ENCODE measurements around the gene CCNT2. TPM values are rescaled to one million over a fixed set of nuclear protein-coding genes. Genes with fewer than 3 reads are reported as not detected.
"Not testable (repeated sequence)": the region's sequence is repeated elsewhere in the genome, so short reads cannot be mapped to it uniquely, and the experiment has no call there.

The CCNT2 gene
- total RNA-seq, 6 experiments from 2014 or later: 13.2 to 23.6 (median 17.5) TPM

DNA sequence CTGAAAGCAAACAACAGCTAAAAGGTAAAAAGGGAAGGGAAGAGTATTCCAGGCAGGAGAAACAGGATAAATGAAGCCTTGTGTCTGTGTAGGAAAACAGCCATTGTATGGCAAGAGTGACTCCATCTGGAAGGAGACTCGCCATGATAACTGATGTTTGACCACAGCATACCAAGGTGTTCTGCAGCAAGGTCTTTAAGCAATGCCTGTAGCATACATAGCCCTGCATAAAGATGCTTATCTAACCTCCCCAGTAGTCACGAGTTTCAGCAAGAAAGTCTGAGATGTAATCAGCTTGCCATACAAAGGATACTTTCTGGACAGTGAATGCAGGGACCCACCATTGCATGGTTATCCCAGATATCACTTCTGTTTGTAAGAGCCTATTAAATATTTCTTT, 11.9 kb upstream of the CCNT2 start:
- H3K9me3 ChIP-seq: no peaks in the 10 kb centered on the region
- no peak overlapping the region for H3K4me3 ChIP-seq
- no peak for TF ChIP-seq POLR2A (IDR thresholded peaks at IDR 0.05)
- TF ChIP-seq, protein P1, sequence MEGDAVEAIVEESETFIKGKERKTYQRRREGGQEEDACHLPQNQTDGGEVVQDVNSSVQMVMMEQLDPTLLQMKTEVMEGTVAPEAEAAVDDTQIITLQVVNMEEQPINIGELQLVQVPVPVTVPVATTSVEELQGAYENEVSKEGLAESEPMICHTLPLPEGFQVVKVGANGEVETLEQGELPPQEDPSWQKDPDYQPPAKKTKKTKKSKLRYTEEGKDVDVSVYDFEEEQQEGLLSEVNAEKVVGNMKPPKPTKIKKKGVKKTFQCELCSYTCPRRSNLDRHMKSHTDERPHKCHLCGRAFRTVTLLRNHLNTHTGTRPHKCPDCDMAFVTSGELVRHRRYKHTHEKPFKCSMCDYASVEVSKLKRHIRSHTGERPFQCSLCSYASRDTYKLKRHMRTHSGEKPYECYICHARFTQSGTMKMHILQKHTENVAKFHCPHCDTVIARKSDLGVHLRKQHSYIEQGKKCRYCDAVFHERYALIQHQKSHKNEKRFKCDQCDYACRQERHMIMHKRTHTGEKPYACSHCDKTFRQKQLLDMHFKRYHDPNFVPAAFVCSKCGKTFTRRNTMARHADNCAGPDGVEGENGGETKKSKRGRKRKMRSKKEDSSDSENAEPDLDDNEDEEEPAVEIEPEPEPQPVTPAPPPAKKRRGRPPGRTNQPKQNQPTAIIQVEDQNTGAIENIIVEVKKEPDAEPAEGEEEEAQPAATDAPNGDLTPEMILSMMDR (IDR thresholded peaks at IDR 0.05): no peak
- WGBS (ENCODE audit: insufficient coverage, low coverage, low lambda C conversion rate, missing lambda C conversion rate): 50% methylated on average over 2 of the region's 2 CpGs
- no peak for ATAC-seq
- no peak for DNase-seq
- H3K36me3 ChIP-seq: peaks cover 0 to 9% (median 0%) of the 10 kb centered on the region in 4 donors
- H3K27me3 ChIP-seq: no peaks in the 10 kb centered on the region
- intact Hi-C loops (cut with DNase I): loop anchor here in 1 of 2 donors (10.0 kb wide), 1 partner anchor 122 kb away; no protein-coding TSS in a partner anchor
- H3K4me1 ChIP-seq: no peaks in the 10 kb centered on the region
- H3K27ac ChIP-seq: no peak overlapping the region

DNA sequence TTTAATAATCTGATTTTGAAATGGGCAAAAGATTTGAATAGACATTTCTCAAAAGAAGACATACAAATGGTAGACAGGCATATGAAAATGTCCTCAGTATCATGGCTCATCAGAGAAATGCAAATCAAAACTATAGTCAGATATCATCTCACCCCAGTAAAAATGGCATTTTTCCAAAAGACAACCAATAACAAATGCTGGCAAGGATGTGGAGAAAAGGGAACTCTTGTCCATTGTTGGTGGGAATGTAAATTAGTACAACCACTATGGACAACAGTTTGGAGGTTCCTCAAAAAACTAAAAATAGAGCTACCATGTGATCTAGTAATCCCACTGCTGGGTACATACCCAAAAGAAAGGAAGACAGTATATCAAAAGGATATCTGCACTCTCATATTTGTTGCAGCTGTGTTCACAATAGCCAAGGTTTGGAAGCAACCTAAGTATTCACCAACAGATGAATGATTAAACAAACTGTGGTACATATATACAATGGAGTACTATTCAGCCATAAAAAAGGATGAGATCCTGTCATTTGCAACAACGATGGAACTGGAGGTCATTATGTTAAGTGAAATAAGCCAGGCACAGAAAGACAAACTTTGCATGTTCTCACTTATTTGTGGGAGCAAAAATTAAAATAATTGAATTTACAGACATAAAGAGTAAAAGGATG, 11.0 kb upstream of the CCNT2 start:
- not testable (repeated sequence) for H3K4me3 ChIP-seq, H3K27ac ChIP-seq, ATAC-seq, H3K9me3 ChIP-seq, H3K4me1 ChIP-seq, DNase-seq, H3K36me3 ChIP-seq, H3K27me3 ChIP-seq
- WGBS (ENCODE audit: insufficient coverage, low coverage, low lambda C conversion rate, missing lambda C conversion rate): 46% methylated on average over 1 of the region's 1 CpG
- intact Hi-C loops (cut with DNase I): loop anchor here in 1 of 2 donors (10.0 kb wide), 1 partner anchor 123 kb away; no protein-coding TSS in a partner anchor

DNA sequence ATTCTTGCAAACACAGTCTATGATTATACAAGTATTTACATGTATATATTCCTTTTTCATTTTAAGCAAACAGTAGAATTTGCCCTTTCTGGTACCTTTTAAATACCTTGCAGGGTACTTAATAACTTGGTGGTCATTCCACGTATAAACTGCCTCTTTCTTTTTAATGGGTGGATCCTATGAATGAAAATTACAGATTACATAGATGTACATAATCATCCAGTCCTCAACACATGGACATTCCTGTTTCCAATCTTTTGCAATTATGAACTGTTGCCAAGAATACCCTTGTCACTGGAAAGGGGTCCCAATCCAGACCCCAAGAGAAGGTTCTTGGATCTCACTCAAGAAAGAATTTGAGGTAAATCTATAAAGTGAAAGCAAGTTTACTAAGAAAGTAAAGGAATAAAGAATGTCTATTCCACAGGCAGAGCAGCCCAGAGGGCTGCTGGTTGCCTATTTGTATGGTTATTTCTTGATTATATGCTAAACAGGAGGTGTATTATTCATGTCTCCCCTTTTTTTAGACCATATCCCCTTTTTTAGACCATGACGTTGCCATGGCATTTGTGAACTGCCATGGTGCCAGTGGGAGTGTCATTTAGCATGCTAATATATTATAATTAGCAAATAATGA, 7.7 kb upstream of the CCNT2 start:
- Histone ChIP-seq H3K36me3 (no peaks in the 10 kb centered on the region), H3K27ac (no peak overlapping the region), H3K9me3 (no peaks in the 10 kb centered on the region), H3K4me1 (no peaks in the 10 kb centered on the region), H3K27me3 (no peaks in the 10 kb centered on the region), H3K4me3 (no peak overlapping the region)
- no peak for DNase-seq
- no peak for ATAC-seq
- TF ChIP-seq, protein P1 (IDR thresholded peaks at IDR 0.05): no peak
- no peak for TF ChIP-seq POLR2A (IDR thresholded peaks at IDR 0.05)
- intact Hi-C loops (cut with DNase I): no loop called here
- WGBS (ENCODE audit: insufficient coverage, low coverage, low lambda C conversion rate, missing lambda C conversion rate): 70% methylated on average over 2 of the region's 2 CpGs

DNA sequence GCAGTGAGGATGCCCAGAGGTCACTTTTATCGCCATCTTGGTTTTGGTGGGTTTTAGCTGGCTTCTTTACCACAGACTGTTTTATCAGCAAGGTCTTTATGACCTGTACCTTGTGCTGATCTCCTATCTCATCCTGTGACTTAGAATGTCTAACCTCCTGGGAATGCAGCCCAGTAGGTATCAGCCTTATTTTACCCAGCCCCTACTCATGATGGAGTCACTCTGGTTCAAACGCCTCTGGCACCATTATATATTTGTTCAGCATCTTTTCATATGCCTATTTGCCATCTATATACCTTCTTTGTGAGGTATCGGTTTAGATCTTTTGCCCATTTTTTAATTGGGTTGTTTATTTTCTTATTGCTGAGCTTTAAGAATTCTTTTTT, 7.2 kb upstream of the CCNT2 start:
- H3K9me3 ChIP-seq: no peaks in the 10 kb centered on the region
- no peaks in the 10 kb centered on the region for H3K4me1 ChIP-seq
- no peak overlapping the region for H3K27ac ChIP-seq
- intact Hi-C loops (cut with DNase I): no loop called here
- H3K4me3 ChIP-seq: no peak overlapping the region
- H3K36me3 ChIP-seq: no peaks in the 10 kb centered on the region
- no peaks in the 10 kb centered on the region for H3K27me3 ChIP-seq
- no peak for DNase-seq
- WGBS (ENCODE audit: insufficient coverage, low coverage, low lambda C conversion rate, missing lambda C conversion rate): 87% methylated on average over 3 of the region's 3 CpGs
- no peak for ATAC-seq
- TF ChIP-seq POLR2A (IDR thresholded peaks at IDR 0.05): no peak
- TF ChIP-seq, protein P1 (IDR thresholded peaks at IDR 0.05): no peak

DNA sequence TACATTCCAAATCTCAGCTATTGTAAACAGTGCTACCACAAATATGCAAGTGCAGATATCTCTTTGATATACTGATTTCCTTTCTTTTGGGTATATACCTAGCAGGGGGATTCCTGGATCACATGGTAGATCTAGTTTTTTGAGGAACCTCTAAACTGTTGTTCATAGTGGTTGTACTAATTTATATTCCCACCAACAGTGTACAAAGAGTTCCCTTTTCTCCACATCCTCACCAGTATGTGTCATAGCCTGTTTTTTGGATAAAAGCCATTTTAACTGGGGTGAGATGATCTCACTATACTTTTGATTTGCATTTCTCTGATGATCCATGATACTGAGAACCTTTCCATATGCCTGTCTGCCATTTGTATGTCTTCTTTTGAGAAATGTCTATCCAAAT, 6.3 kb upstream of the CCNT2 start:
- H3K36me3 ChIP-seq: no peaks in the 10 kb centered on the region
- TF ChIP-seq, protein P1 (IDR thresholded peaks at IDR 0.05): no peak
- no peak for TF ChIP-seq POLR2A (IDR thresholded peaks at IDR 0.05)
- no peaks in the 10 kb centered on the region for H3K9me3 ChIP-seq
- ATAC-seq (peak in 1 of 4 donors; percentile 51), DNase-seq (no peak)
- H3K27me3 ChIP-seq: no peaks in the 10 kb centered on the region
- no peak overlapping the region for H3K27ac ChIP-seq
- H3K4me3 ChIP-seq: no peak overlapping the region
- peaks cover 0 to 4% (median 0%) of the 10 kb centered on the region in 4 donors for H3K4me1 ChIP-seq
- intact Hi-C loops (cut with DNase I): no loop called here
